NB4 (cell line): ENCODE measurements around the gene SCARB1.

Experiments used
- CTCF ChIP-seq: IDR thresholded peaks from one replicate; pipeline ENCODE4 v1.5.1; 2012; ENCODE audit warnings: low read depth, low read length
- POLR2A ChIP-seq: IDR thresholded peaks from 2 replicates; pipeline ENCODE4 v1.6.1; 2011; ENCODE audit warnings: mild to moderate bottlenecking; ENCODE audit not compliant: insufficient read length; ENCODE audit errors: extremely low read depth

GRCh38 chr12:124817076-124818000 is 46.3 kb downstream of the SCARB1 start:
- TF ChIP-seq CTCF, result no peak
- no peak for TF ChIP-seq POLR2A
